Activated CD4-positive, CD25-positive, alpha-beta regulatory T cell treated with anti-CD3 and anti-CD28 coated beads, Interleukin-2, amount 50 U/mL, for 24 hours (primary cell): ENCODE data around the gene GNL1.

Source experiments
- ATAC-seq, 2 donors: fragments of 150-1000 bp; cut with Tn5 transposase; one replicate each; pipeline ENCODE4 v1.10.0; 2021; ENCODE audit warnings: mild to moderate bottlenecking in 1 of 2, moderate library complexity in 1 of 2

Gene GNL1

DNA sequence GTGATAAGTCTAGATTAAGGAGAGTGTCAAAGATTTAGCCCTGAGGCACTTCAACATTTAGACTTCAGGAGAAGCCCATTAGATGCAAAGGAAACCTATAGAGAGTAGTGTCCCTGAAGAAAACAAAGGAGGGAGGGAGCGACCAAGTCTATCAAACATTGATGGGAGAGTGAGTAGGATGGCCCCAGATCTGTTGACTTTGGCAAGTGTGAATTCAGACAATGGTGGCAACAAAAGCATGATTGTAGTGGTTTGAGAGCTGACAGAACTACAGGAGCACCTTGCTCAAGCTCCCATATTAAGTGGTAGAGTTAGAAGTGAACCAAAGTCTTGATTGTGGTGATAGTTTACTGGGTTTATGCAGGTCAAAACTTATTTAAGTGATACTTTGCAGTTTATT, 14.0 kb upstream of the GNL1 start:
- no peak for ATAC-seq

DNA sequence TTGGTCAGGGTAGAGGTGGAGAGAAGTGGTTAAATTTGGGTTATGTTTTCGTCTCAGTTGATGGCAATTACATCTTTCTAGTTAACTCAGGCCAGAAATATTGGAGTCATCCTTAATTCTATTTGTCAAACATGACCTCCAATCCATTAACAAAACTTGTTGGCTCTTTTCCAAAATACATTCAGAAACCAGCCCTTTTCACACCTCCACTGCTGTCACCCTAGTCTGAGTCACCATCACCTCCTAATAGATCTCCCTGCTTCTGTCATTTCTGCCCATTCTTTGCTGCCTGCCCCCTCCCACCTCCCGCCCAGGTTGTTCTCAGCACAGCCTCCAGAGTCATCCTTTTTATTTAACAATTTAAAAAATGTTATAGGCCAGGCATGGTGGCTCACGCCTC, 12.0 kb upstream of the GNL1 start:
- ATAC-seq: peak; percentile 39 to 59

DNA sequence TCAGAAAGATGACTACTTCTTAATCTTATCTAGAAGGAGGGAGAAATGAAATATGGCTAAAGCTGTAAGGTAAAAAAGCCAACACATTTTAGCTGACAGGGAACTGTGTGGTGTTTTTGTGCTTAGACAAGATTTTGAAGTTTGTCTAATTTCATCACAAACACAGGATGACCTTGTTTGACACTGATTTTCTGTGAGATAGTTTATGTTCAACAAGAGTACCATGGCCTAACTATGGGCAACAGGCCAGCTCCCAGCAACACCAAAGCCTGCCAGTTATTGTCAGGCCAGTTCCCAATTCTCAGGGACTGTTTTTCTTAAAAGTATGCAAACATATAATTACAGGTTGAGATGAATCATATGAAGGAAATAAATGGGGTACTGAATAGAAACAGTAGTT, 9.5 kb upstream of the GNL1 start:
- ATAC-seq: no peak

DNA sequence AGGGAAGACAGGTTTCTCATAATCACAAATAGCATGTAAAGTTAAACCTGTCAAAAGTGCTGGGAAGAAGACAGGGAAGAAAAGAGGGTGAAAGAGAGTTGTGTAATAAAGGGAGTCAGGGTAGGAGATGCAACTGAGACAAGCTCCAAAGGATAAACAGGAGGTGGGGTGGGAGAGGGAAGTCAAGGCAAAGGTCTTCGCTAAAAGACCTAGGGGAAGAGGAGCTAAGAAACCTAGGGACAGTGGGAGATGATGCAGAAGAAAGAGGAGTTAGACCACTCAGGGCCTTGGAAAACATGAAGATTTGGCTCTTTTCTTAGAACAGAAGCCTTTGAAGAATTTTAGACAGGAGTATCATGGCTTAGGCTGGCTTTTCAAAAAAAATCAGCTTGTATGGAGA, 7.8 kb upstream of the GNL1 start:
- ATAC-seq: no peak

DNA sequence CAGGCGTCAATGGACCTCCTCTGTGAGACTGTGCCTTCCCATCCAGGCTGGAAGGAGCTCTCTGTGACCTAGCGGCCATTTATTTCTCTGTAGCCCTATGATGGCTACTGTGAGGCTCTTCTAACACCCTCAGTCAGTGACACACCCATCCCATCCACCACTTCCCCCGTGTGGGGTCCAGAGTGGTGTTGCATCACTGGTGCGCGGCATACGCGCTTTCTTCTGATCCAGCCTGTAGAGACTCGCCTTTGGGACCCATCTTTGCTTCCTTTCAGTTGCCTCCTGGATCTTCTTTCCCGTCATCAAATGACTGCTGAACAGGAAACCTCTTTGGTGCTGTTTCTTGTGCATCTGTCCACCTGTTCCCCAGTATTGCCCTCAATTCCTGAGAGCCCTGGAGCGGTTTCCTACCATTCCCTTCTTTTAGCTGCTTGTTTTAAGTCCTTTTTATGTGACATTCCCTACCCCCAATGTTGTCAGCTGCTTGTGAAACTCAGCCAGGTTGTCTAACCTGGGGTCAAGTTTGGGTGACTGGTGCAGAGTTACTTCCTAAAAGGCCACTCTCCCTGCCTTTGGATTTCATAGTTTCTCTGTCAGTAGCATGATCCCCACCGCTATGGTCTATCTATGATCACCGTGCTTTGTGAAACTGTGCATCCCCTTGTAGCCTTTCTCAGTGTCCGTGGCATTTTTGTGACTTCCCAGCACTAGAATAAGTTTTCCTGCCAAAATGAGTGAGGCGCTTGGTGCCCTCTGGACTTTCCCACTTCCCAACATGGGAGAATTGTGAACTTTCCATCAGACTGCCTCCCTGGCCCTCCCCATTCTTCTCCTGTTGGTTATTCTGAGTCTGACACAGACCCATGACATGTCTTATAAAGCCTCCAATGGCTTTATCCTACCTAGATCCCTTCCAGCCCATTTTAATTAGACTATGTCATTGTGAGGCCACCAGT, 6.5 kb upstream of the GNL1 start:
- no peak for ATAC-seq

GRCh38 chr6:30560930-30561329, 4.6 kb upstream of the GNL1 start:
- no peak for ATAC-seq

- peak in 1 of 2 donors; percentile 4 for ATAC-seq
Observed at GRCh38 chr6:30557683-30557981, 1.3 kb upstream of the GNL1 start.

DNA sequence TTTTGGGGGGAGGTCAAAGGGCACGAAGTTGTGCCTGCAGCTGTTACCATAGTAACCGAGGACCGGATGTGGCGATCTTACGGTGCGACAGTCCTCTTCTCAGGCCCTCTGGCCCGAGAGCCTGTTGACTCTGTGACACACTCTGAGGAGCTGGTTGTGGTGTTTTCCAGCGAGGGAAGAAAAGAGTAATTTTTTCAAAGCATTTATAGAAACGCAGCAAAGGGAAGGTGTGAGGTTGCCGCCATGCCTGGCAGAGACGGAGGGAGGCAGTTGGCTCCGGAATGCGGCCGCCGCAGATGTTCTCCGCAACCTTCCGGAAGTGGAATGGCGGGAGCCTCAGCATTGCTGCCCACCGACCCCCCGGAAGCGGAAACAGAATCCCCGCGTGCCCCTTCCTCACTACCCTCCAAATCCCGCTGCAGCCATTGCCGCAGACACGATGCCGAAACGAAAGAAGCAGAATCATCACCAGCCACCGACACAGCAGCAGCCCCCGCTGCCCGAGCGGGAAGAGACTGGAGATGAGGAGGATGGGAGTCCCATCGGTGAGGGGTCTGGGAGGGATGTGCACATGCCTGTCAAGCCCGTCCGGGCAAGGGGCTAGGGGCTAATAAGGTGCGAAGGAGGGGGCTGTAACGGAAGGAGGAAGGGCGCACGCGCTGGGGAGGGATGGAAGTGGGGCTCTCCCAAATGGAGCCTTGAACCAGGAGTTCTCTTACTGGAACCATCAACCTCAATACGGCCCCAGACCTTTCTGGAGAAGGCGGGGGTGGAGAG, 805 bp upstream of the GNL1 start, which contains the start of gene PRR3:
Gene PRR3, plus strand, starts transcription at position 390 of the 777 bp plus-strand sequence. Its CDS starts 50 bp downstream, at position 440.
- peak; percentile 72 to 73 for ATAC-seq

GRCh38 chr6:30555816-30556065, 548 bp downstream of the GNL1 start:
- ATAC-seq: no peak

- ATAC-seq: no peak
Observed at GRCh38 chr6:30554962-30555815, 1.1 kb downstream of the GNL1 start.

GRCh38 chr6:30554404-30554803, 1.9 kb downstream of the GNL1 start:
- ATAC-seq: no peak

- ATAC-seq: no peak
Observed at GRCh38 chr6:30548375-30548774, 7.9 kb downstream of the GNL1 start.

- ATAC-seq: no peak
Observed at GRCh38 chr6:30547454-30547853, 8.8 kb downstream of the GNL1 start.

GRCh38 chr6:30544666-30545272, 11.5 kb downstream of the GNL1 start:
- peak; percentile 54 to 68 for ATAC-seq

DNA sequence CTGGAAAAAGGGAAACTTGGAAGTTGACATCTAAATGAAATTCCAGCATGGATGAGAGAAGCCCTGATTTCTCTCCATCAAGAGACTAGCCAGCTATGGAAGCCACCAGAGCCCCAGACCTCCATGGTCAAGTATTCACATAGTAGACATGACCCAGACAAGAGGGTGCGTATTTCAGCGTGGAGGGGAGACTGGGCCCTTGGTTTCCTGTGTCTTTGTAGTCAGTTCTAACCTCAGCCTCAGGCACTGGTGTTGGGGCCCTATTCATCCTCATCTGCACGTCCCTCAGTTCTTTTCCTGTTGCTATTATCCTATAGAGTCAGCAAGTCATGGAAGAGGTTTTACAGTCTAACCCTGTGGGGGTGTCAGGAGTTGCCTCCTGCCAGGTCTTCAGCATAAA, 12.5 kb downstream of the GNL1 start:
- peak; percentile 28 to 35 for ATAC-seq

- no peak for ATAC-seq
Observed at GRCh38 chr6:30542915-30543314, 13.4 kb downstream of the GNL1 start.

DNA sequence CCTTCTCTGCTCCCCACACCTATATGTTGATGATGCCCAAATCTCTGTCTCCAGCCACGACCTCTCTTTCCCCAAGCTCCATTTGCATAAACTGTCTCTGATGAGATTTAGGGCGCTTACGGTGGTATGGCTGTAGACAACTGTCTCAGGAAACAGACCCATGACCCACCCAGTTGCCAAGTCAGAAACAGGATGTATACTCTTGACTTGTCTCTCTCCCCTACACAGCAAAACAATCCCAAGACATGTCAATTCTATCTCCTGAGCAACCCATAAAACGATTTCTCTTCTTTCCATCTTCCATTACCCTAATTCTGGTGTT, 13.9 kb downstream of the GNL1 start:
- peak; percentile 29 to 31 for ATAC-seq

DNA sequence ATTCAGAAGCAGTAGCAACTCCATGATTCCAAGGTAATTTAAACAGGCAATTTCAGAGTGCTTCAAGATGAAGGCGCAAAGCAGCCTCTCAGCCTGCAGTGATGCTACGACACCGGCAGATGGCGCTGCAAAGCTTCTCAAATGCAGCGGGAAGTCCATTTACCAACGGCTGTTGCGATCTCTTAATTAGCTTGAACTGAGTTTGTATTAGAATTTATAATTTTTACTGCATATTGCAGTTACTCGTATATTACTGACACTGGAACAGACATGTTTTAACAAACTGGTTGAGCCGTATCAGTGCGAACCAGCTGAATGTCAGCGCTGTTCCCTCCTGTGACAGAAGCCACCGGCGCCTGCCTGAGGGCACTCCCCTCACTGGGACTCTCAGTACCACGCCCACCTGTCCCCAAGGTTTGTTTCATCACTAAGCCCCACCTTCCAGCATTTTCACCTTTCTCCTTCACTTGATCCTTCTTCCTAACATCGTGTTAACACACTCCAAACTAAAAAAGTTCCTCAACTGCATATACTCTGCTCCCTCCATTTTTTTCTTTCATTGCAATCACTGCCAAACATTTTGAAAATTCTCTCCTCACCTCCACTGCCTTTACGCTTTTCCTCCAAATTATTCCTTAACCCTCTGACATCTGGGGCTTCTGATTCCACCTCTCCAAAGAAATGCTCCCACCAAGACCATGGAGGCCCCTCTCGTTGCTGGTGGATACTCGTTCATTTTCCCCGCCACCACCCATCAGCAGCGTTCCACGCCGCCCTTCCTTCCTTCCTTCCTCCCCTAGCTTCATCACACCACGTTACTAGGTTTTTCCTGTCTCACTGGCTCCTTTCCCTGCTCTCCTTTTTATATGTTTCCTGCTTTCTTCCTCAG, 14.5 kb downstream of the GNL1 start:
- ATAC-seq: peak; percentile 78 to 83

DNA sequence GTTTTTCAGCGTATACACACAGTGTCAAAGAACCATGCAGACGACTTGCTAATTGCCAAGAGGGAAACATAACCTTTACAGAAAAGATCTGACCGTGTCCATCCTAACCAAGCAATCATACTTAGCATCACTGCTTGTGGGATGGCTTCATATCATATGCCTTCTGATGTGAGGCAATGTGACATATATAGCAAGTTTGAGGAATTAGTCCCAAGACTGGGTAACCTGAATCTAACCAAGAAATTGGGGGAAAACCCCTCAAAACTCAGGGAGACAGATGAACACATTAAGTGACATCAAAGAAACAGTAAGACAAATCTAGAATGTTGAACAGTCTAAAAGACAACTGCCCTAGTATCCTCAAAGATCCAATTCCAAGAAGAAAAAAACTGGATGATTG, 18.4 kb downstream of the GNL1 start:
- ATAC-seq: no peak

DNA sequence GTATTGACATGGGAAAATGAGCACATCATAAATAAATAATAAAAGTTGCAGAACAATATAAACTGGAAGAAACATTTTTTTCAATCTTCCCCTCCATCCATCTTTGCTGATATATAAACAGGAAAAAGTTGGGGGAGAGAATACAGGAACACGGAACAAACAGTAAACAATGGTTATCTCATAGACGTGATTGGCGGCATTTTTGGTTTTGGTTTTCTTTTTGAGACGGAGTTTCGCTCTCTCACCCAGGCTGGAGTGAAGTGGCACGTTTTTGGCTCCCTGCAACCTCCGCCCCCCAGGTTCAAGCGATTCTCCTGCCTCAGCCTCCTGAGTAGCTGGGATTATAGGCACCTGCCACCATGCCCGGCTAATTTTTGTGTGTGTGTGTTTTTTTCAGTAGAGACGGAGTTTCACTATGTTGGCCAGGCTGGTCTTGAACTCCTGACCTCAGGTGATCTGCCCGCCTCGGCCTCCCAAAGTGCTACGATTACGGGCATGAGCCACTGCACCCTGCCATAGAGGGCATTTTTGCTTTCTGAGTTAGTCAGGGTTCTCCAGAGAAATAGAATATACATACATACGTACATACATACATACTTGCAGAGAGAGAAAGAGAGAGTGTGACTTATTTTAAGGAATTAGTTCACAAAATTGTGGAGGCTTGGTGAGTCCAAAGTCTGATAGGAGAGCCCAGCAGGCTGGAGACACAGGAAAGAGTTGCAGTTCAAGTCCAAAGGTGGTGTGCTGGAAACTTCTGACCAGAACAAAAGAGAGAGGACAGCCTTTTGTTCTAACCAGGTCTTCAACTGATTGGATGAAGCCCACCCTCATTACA, 22.6 kb downstream of the GNL1 start:
- ATAC-seq: no peak

- ATAC-seq: no peak
Observed at GRCh38 chr6:30530014-30530413, 26.3 kb downstream of the GNL1 start.
